Activated CD4-positive, alpha-beta T cell treated with anti-CD3 and anti-CD28 coated beads, Interleukin-2, Interleukin-6, amounts not matched to agents 100 ng/mL and 50 ng/mL, durations not matched to agents 16 hours and 8 hours (primary cell): ENCODE results near the gene SYPL2.

Experiments
- DNase-seq: peaks from one replicate; pipeline ENCODE4 v3.0.0-alpha.2; 2020

The SYPL2 gene

DNA sequence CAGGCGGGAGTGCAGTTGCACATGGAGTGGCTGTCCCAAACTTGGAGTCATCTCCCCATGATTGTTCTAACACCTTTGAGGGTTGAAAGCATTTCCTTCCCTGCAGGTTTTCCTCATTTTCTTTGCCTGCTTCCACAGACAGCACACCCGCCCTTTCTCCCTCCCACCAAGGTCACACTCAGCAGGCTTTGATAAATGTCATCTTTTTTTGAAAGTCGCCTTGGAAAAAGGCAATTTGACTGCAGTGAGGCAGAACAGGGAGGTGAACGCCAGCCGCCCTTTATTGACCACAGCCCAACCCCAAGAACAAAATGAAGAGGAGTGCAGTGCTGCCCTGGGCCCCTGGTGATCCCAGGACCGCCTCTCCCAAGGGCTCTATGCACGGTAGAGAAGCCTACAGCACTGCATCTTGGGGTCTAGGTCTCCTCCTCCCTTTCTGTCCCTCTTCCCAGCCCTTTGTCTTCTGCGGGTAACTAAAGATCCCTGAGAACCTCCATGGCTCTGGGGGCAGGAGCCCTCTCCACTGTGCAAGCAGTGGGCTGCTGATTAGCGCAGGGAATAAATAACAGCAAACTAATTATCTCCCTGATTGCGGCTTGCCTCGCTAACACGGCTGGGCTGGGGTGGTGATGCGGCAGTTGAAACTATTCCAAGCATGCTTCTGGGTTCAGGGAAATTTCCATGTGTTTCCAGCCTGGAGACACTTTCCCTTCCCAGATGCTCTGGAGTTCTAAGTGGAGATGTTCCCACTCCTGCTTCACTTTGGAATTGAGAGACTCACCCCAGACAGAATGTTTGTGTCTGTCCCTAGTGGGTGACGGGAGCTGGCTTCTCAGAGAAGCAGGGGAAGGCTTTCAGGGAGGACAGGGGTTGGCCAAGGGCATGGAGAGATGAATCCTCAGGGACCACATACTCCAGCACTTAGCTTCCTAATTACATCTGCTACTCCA, 54.9 kb downstream of the SYPL2 start:
- no peak for DNase-seq

- DNase-seq, result no peak
These were observed 55.7 kb downstream of the SYPL2 start for GRCh38 chr1:109522026-109522425.

DNA sequence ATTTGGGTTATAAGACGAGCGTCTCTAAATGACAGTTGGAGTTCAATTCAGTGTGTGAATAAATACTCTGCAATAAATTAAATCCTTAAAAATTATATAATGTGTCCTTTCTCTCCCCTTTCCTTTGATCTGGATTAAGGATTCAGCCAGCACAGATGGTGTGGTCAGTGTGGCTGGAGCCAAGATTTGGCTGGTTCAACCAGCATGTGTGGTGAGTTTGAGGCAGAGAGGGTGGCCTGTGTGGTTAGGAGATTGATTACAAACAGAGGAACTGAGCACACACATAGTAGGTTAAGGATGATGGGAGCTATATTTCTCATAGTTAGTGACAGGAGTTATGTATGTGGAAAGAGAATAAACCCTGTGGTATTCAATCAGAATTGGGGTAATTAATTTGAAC, 57.4 kb downstream of the SYPL2 start:
- DNase-seq, result no peak

- no peak for DNase-seq
These were observed 60.9 kb downstream of the SYPL2 start for GRCh38 chr1:109527098-109527811.

DNA sequence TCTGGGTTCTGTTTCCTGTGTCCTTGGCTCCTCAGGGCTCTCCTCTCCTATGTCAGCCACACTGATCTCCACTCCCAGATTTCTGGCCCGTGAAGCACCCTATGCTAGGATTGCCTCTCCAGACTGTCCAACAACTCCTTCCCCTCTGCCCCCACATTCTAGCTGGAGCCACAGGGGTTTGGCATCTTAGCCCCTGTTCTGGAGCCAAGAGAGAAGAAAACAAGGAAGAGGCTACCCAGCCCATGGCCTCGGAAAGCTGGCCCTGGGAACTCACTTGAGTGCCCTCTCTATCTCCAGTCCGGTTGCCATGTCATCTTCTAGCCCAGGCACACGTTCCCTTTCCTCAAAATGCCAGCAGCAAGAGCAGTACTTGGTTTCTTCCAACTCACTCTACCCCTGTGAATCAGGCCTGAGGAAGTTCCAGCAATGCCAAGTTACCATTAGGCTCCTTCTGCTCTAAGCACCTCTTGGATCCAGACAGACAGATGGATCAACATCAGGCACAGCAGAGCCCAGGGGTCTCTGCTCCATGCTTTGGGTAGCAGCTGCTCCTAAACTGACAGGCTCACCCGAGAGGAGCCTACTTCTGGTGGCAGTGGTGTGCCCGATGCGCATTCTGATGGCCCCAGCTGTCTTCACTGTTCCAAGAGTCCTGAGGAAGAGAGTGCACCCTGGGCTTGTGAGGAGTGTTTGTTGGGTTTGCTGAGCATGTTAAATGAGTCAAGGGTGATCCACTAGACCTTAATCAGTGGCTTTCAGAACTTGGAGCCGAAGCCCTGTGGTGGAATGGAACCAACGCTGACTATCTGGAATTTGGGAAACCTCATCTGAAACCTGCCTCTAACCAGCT, 61.7 kb downstream of the SYPL2 start:
- DNase-seq, result no peak

DNA sequence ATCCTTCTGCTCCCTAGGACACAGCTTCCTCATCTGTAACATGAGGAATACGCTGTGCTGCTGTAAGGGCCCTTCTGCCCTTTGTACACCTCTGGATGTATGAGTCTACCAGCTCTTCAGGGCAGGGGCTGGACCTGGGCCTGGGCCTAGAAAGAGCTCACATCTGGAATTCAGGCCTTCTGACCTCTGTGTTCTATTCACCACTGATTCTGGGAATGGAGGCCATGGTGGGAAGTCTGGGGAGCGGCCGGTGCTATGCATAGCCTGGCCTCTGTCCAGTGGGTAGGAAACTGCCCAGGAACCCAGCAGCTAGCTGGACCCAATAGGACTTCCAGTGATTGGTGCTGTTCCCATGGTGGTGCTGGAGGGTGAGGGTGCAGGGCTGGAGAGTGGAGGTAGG, 62.4 kb downstream of the SYPL2 start:
- DNase-seq, result no peak

- no peak for DNase-seq
These were observed 63.6 kb downstream of the SYPL2 start for GRCh38 chr1:109529881-109530456.

DNA sequence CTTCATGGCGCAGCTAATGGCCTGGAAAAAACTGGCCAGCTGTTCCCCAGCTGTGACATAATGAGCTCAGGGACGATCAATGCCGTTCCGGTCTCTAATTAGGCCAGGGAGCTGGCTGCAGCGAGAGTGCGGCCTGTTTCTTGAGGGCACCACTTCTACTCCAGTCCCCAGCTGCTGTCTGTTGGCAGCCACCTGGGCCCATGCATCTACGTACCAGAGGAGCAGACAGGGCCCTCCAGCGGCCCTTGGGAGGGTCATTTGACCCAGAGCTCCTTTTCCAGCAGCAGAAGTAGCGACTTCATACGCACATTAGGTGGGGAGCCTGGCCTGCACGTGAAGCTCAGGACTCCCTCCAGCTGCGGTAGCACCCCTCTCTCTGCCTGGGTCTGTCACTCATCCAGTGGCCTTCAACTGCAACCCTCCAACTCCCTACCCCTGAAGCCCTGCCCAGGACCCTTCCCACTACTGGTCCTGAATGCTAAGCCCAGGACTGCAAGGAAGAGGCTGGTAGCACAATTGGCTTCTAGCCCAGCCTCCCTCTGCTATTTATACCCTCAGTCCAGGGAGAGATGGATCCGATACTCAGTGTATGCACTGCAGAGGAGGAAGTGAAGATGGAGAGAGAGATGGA, 64.2 kb downstream of the SYPL2 start:
- DNase-seq, result no peak

DNA sequence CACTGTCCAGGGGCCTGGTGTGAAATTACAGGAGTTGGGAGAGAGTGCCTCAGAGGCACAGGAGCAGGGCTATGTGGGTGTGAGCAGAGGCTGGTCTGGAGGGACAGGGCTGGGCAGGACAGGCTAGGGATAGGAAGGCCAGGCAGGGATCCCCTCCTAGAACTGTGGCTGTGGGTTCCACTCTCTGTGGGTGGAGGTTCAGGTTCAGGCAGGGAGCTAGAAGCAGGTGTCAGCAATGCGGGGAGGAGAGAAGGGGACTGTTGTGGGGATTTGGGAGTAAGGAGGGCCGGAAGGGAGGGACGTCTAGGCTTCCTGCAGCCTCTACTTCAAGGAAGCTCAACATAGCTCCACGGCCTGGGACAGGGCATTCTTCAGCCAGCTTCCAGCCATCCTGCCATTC, 65.0 kb downstream of the SYPL2 start:
- DNase-seq, result no peak
